ENCODE measurements around the gene AKIRIN2.

Gene AKIRIN2

DNA sequence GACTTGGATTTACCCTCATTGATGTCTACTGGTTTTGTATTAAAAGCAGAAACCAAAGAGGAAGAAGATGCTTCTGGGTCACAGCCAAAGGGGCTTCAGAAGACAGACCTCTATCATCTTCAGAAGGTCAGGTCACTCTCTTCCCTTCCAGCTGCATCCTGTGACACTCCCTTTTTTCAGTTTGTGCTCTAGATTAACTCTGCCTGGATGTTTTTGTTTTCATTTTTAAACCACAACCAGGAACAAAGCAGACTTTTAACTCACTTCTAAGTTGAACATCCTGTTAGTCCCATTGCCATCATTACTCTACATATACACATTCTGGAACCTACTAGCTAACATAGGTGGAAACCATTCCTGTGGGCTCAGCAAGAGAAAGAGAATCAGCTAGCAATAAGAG is 45.2 kb downstream of the AKIRIN2 start:
- DNase-seq (ENCODE audit: low read depth in 1 of 2, low spot score in 1 of 2): no peak

DNA sequence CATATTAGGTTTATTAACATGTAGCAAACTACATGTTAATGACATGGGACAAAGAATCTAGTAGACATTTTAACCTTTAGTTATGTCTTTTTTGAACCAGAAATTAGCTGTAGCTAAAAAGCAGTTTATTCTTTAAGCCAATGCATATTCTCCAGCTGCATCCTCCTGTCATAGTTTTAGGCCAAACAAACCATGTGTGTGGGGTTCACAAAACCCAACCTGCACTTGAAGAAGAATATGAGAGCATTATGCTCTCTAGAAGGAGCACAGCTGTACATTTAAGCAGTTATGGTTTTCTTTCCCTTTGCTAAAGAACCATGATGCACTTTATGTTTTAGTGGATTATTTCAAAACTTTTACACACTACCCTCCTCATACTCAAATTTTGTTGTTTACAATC is 46.2 kb downstream of the AKIRIN2 start:
- DNase-seq (ENCODE audit: low read depth in 1 of 2, low spot score in 1 of 2): no peak

DNA sequence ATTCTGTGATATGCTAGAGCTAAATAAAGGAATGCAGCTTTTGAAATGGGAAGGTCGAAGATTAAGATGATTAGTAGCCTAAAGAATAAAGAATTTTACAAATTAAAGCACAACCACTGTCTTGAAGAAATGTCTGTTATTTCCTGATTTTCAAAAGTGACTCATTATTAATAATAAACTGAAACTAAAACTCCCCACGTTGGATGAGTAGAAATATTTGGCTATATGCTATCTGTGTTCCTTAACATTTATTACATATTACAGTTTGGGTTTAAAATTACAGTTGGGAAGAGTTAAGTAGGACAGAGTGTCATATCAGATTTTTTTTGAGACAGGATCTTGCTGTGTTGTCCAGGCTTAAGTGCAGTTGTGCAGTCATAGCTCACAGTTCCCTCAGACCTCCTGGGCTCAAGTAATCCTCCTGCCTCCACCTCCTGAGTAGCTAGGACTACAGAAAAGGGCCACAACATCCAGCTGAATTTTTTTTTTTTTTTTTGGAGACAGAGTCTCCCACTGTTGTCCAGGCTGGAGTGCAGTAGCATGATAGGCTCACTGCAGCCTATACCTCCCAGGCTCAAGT is 47.1 kb downstream of the AKIRIN2 start:
- no peak for DNase-seq (ENCODE audit: low read depth in 1 of 2, low spot score in 1 of 2)

DNA sequence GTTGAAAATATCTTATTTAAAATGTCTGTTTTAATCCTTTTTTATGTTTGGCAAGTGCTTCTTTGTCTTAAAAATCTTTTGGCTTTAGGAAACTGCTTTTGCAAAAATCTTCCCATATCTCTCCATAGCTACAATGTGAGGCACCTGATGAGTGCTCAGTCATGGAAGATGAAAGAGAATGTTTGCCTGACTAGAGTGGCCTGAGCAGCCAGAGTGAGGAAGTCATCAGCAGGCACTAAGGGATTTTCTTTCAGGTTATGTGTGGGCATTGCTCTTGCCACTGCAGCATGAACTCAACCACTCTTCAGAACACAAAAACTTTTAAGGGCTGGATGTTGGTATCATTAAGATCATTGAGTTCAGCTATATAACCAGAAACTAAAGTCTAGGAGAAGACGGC is 47.9 kb downstream of the AKIRIN2 start:
- no peak for DNase-seq (ENCODE audit: low read depth in 1 of 2, low spot score in 1 of 2)

DNA sequence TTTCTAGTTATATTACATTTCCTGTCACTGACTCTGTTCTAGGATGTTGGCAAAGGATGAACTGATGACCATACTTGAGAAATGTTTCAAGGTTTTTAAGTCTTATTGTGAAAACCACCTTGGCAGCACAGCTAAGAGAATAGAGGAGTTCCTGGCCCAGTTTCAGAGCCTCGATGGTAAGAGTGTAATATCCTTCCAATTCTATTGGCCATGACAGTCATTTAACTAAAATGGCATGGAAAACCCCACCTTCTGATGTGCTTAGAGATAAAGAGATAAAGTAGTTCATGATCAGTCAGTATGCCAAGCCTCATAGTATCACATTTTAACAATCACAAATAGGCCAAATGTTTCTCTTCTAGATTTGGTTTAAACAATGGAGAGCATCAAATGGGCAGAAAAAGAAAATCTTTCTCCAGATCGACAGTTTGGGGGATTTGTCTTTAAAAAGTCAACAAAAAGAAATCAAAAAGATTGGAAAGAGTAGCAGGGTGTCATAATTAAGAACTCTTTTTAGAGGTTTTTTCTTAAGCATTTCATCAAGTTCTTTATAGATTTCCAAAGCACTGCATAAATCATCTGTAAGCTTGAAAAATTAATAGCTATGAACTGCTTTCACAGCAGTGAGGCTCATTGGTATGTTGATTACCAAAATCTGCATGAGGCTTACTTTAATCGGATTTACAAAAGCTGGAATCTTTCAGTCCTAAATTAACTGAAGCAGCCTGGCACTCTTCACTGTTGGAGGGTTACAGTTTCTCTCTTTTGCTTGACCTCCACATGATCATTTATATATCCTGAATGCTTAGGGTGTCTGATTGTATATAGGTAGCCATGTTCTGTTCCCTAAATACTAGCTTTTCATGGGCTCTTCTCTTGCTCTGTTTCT is 48.7 kb downstream of the AKIRIN2 start:
- DNase-seq (ENCODE audit: low read depth in 1 of 2, low spot score in 1 of 2): no peak

DNA sequence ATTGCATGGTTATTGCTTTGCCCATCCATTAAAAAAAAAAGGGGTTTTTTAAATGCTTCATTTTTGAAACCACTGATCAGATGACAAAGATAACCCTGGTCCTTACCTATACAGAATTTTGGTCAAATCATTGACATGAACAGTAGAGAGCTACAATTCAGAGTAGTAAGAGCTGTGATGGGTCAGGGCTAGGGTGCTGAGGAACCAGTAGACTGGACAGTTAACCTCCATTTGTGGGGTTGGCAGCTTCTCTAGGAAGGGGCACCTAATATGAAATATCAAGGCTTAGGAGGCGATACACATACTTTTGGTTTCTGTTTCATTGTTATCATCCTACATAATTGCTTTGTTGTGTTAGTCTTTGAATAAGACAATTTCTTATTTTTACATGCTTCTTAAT is 57.0 kb downstream of the AKIRIN2 start:
- no peak for DNase-seq (ENCODE audit: low read depth in 1 of 2, low spot score in 1 of 2)

DNA sequence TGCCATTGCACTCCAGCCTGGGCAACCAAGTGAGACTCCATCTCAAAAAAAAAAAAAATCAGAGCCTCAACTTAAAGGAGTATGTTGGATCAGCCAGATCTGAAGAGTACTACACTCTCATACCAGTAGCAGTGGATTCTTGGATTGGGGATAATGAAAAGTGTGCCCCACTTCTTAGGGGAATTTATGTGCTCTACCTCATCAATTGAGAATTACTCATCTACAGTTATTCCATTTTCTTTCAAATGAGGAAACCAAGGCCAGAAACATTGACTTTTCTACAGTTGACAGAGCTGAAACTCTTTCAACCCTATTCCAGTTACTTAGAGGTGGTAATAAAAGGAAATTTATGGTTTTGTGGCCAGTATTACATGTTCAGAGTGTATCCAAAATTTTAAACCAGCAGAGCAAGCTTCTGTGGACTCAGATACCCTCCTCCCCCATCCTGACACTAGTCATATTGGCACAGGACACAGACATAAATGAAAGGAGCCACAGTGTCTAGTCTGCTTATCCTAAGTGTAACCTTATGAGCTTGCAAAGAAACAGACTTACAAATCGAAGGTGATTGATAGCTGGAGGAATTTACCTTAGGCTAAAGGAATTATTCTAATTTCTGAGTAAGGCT is 60.9 kb downstream of the AKIRIN2 start:
- no peak for DNase-seq (ENCODE audit: low read depth in 1 of 2, low spot score in 1 of 2)

DNA sequence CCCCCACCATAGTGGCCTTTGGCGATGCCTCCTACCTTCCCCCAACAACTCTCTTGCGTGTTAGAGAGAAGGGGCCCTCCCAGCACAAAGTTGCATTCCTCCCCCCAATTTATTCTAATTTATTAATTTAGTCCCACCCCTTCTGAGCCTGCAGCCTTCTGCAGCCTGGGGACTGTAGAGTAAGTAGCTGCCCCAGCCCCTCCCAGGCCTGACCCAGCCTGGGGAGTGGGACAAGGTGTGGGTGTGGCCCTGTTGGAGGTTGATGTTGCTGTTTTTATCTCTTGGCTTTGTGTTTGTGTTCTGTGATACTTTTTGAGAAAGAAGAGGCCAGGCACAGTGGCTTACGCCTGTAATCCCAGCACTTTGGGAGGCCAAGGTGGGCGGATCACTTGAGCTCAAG is 62.7 kb downstream of the AKIRIN2 start:
- DNase-seq (ENCODE audit: low read depth in 1 of 2, low spot score in 1 of 2): no peak

DNA sequence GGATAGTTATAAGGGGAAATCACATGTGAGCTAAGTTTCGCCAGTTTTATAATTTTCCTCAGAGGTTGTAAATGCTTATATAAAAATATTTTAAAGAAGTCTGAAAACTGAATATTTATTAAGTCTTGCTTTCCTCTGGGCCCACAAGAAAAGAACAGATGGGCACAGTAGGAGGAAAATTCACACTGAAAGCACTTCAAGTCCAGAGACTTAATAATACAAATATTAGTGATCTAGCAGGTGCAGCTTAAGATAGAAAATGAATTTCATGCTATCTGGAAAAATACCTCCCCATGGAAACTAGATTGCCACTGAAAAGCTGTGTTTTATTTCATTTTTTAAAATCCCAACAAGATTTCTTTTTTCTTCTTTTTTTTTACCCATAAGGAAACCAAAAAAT is 64.9 kb downstream of the AKIRIN2 start:
- DNase-seq (ENCODE audit: low read depth in 1 of 2, low spot score in 1 of 2): no peak

DNA sequence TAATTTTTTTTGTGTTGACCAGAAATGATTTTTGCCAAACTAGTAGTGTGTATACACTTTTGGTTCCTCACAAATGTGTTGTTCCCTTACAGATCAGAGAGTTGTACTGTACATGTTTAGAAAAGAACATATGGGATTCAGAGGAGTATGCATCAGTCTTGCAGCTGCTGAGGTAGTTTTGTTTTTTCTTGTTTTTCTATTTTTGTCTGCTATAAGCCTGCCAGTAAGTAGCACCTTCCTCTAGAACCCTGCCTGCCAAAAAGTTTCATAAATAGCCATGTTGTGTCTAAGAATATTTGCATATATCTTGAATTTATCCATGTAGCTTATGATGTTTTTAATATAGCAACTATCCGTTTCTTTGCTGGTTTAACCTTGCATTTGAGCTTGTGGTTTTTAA is 65.7 kb downstream of the AKIRIN2 start:
- no peak for DNase-seq (ENCODE audit: low read depth in 1 of 2, low spot score in 1 of 2)

DNA sequence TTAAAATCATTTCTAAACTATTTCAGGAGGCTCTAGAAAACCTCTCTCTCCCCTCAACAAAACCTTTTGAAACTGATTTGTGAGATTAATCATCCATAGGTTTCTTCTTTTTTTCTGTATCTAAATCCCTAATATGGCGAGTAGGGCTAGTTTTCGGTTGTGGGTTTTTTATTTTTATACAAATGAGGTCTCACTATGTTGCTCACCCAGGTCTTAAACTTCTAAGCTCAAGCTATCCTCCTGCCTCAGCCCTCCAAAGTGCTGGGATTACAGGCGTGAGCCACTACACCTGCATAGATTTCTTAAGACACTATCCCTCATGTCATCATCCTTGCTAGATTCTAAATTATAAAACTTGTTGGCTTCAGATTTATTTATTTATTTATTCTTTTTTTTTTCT is 68.2 kb downstream of the AKIRIN2 start:
- DNase-seq (ENCODE audit: low read depth in 1 of 2, low spot score in 1 of 2): no peak

DNA sequence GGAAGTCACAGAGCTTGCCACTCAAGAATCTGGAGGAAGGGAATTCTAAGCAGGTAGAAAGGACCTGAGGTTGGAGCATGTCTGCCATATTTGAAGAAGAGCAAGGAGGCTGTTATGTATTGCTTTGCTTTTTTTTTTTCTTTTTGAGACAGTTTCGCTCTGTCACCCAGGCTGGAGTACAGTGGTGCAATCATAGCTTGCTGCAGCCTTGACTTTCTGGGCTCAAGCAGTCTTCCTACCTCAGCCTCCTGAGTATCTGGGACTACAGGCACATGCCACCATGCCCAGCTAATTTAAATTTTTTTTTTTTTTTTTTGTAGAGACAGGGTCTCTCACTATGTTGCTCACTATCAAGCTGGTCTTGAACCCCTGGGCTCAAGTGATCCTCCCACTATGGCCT is 71.3 kb downstream of the AKIRIN2 start:
- DNase-seq (ENCODE audit: low read depth in 1 of 2, low spot score in 1 of 2): no peak

DNA sequence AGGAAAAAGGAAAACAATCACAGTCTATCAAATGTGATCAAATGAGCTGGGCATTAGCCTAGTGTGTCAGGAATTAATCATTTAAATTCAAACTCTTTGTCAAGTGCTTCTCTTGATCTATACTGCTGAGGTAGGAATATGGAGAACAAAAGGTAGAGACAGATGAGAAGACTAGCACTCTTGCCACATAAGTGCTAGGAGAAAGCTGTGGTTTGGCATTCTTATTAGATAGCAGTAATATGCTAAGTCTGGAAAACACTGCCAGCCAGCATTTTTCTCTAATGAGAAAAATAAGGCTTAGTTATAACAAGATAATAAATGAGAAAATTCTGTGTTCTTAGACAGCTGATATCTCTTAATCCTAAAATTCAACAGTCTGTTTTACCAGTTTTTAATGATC is 73.2 kb downstream of the AKIRIN2 start:
- DNase-seq (ENCODE audit: low read depth in 1 of 2, low spot score in 1 of 2): no peak

DNA sequence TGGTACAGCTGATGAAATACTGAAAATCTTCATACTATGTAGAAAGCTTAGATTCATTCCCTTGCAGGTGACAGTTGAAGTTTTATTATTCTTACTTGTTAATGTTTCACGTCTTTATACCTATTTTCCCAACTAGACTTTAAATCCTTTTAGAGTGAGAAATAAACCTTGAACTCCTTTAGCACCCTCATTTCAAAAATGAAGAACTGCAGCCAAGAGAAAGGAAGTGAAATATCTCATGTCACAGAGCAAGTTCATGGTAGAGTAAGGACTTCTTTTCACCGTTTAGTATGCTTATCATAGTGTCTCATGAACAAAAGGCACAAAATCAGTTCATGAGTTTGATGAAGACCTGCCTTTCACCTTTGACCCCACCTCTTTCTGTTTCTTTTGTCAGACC is 73.6 kb downstream of the AKIRIN2 start:
- no peak for DNase-seq (ENCODE audit: low read depth in 1 of 2, low spot score in 1 of 2)

Data from stimulated activated CD4-positive, alpha-beta T cell treated with anti-CD3 and anti-CD28 coated beads, Interleukin-15, amount 100 ng/mL, for 1 hour (primary cell).